BE2C (cell line): Measurements from ENCODE around the gene SARS2.

Experiments used
- DNase-seq: peaks from one replicate; pipeline ENCODE4 v3.0.0-alpha.2; 2020
- H3K27me3 ChIP-seq: fragments of 250-450 bp; sonication (Bioruptor Pico); 2 replicates; pipeline ENCODE4 v1.5.1; 2020; ENCODE audit warnings: mild to moderate bottlenecking
- H3K36me3 ChIP-seq: fragments of 250-450 bp; sonication (Bioruptor Pico); 2 replicates; pipeline ENCODE4 v1.5.1; 2020; ENCODE audit warnings: mild to moderate bottlenecking
- H3K4me1 ChIP-seq: fragments of 250-450 bp; sonication (Bioruptor Pico); 2 replicates; pipeline ENCODE4 v1.5.1; 2020
- H3K4me3 ChIP-seq: 2 replicates; pipeline ENCODE4 v1.5.1; 2011; ENCODE audit warnings: low read depth, low read length
- H3K9me3 ChIP-seq: fragments of 250-450 bp; sonication (Bioruptor Pico); 2 replicates; pipeline ENCODE4 v1.5.1; 2020
- CTCF ChIP-seq: IDR thresholded peaks from 2 replicates; pipeline ENCODE4 v1.5.1; 2012; ENCODE audit warnings: mild to moderate bottlenecking, low read depth, low read length

SARS2 gene

GRCh38 chr19:38900743-38901190 lies 29.8 kb downstream of the SARS2 start:
- Histone ChIP-seq H3K36me3 (peaks cover 9% of the 10 kb centered on the region), H3K4me3 (peak overlapping the region; percentile 81), H3K9me3 (no peaks in the 10 kb centered on the region; the same call in 1 of the 2 replicates), H3K4me1 (peaks cover 4% of the 10 kb centered on the region; the same call in 1 of the 2 replicates), H3K27me3 (no peaks in the 10 kb centered on the region)
- no peak for DNase-seq
- no peak for TF ChIP-seq CTCF

GRCh38 chr19:38900202-38900629 lies 30.3 kb downstream of the SARS2 start:
- TF ChIP-seq CTCF = no peak
- no peak for DNase-seq
- Histone ChIP-seq H3K36me3 (peaks cover 4% of the 10 kb centered on the region; the same call in 1 of the 2 replicates), H3K9me3 (no peaks in the 10 kb centered on the region; the same call in 1 of the 2 replicates), H3K4me1 (peaks cover 4% of the 10 kb centered on the region; the same call in 1 of the 2 replicates), H3K27me3 (no peaks in the 10 kb centered on the region), H3K4me3 (peak overlapping the region; percentile 81)

GRCh38 chr19:38899447-38900201 lies 30.9 kb downstream of the SARS2 start, which contains the start of the genes NFKBIB and SIRT2:
Gene NFKBIB, plus strand, starts transcription at chr19:38899969. Its CDS starts 64 bp downstream, at chr19:38900033.
Gene SIRT2, minus strand, starts transcription at chr19:38899618. Its CDS starts 97 bp downstream, at chr19:38899521.
- H3K36me3 ChIP-seq = no peaks in the 10 kb centered on the region
- H3K9me3 ChIP-seq = no peaks in the 10 kb centered on the region; the same call in 1 of the 2 replicates
- H3K4me3 ChIP-seq = peak within 1 kb of the TSS; percentile 81
- no peaks in the 10 kb centered on the region for H3K27me3 ChIP-seq
- H3K4me1 ChIP-seq = peaks cover 4% of the 10 kb centered on the region; the same call in 1 of the 2 replicates
- TF ChIP-seq CTCF = no peak
- peak; percentile 99 for DNase-seq

- peak overlapping the region; percentile 81 for H3K4me3 ChIP-seq
- no peak for DNase-seq
These were observed 31.6 kb downstream of the SARS2 start for GRCh38 chr19:38898788-38899446.

GRCh38 chr19:38894968-38895367 lies 35.6 kb downstream of the SARS2 start:
- Histone ChIP-seq H3K4me1 (peaks cover 4% of the 10 kb centered on the region; the same call in 1 of the 2 replicates), H3K36me3 (no peaks in the 10 kb centered on the region), H3K27me3 (no peaks in the 10 kb centered on the region), H3K9me3 (no peaks in the 10 kb centered on the region), H3K4me3 (no peak overlapping the region)
- no peak for DNase-seq
- TF ChIP-seq CTCF = no peak

More at GRCh38 chr19:38898788-38899446, 31.6 kb downstream of the SARS2 start:
- Histone ChIP-seq H3K27me3 (no peaks in the 10 kb centered on the region), H3K4me1 (peaks cover 4% of the 10 kb centered on the region; the same call in 1 of the 2 replicates), H3K9me3 (no peaks in the 10 kb centered on the region; the same call in 1 of the 2 replicates), H3K36me3 (no peaks in the 10 kb centered on the region)
- no peak for TF ChIP-seq CTCF
